Thoracic aorta (tissue), 2 donors: ENCODE data around the gene GNAS-AS1. TPM values are rescaled to one million over a fixed set of nuclear protein-coding genes. Genes with fewer than 3 reads are reported as not detected.

ENCODE experiments used
- ATAC-seq: fragments of 150-250 bp; one replicate; pipeline ENCODE4 v1.8.0; 2017; ENCODE audit warnings: low read depth; ENCODE audit not compliant: insufficient number of reproducible peaks, low FRiP score
- DNase-seq: peaks from one replicate; pipeline ENCODE4 v3.0.0-alpha.2; 2020; ENCODE audit warnings: low spot score
- H3K27ac ChIP-seq, 2 donors: fragments of 200-600 bp; sonication (generic); 1 replicate in 1 of 2; 2 replicates in 1 of 2; pipeline ENCODE4 v1.5.1; 2016; ENCODE audit warnings: mild to moderate bottlenecking in 2 of 2, moderate library complexity in 2 of 2
- H3K27me3 ChIP-seq: fragments of 200-600 bp; sonication (generic); replicated peaks from 2 replicates; pipeline ENCODE4 v1.6.0; 2016; ENCODE audit warnings: mild to moderate bottlenecking; ENCODE audit not compliant: insufficient read depth
- H3K36me3 ChIP-seq: fragments of 200-600 bp; sonication (generic); one replicate; pipeline ENCODE4 v1.5.1; 2016
- H3K4me1 ChIP-seq, 2 donors: fragments of 200-600 bp; sonication (generic); 1 replicate in 1 of 2; 2 replicates in 1 of 2; pipeline versions ENCODE4 v1.5.1 to v1.6.0; 2016; ENCODE audit warnings: low read depth in 2 of 2, mild to moderate bottlenecking in 1 of 2; ENCODE audit not compliant: control insufficient read depth in 1 of 2
- H3K4me3 ChIP-seq: fragments of 200-600 bp; sonication (generic); 2 replicates; pipeline ENCODE4 v1.5.1; 2016; ENCODE audit warnings: mild to moderate bottlenecking
- H3K9me3 ChIP-seq: fragments of 200-600 bp; sonication (generic); 2 replicates; pipeline ENCODE4 v1.5.1; 2016
- CTCF ChIP-seq: fragments of 200-600 bp; sonication (generic); IDR thresholded peaks from one replicate; pipeline ENCODE4 v1.5.1; 2019; ENCODE audit warnings: antibody characterized with exemption
- total RNA-seq, 2 donors: library from RNA; depleted of rRNA; stranded (reverse); fragments of >200 nt; gene quantifications; one replicate each; pipeline versions ENCODE4 v1.1.0 to v1.2.3, GENCODE V29; 2016

The GNAS-AS1 gene
- total RNA-seq, 2 donors from 2014 or later = 0.21 to 0.81 TPM

- Histone ChIP-seq H3K4me3 (no peak overlapping the region), H3K27me3 (no peaks in the 10 kb centered on the region), H3K36me3 (no peaks in the 10 kb centered on the region), H3K4me1 (no peaks in the 10 kb centered on the region), H3K9me3 (no peaks in the 10 kb centered on the region), H3K27ac (no peak overlapping the region)
- DNase-seq (no peak), ATAC-seq (no peak)
- TF ChIP-seq CTCF = no peak
Observed at GRCh38 chr20:58810116-58810878, 40.4 kb downstream of the GNAS-AS1 start.

GRCh38 chr20:58808271-58809046, 42.2 kb downstream of the GNAS-AS1 start:
- TF ChIP-seq CTCF = no peak
- no peak overlapping the region for H3K4me3 ChIP-seq
- no peaks in the 10 kb centered on the region for H3K9me3 ChIP-seq
- no peaks in the 10 kb centered on the region for H3K4me1 ChIP-seq
- ATAC-seq (no peak), DNase-seq (no peak)
- no peaks in the 10 kb centered on the region for H3K36me3 ChIP-seq
- H3K27ac ChIP-seq = no peak overlapping the region
- no peaks in the 10 kb centered on the region for H3K27me3 ChIP-seq

- Histone ChIP-seq H3K36me3 (no peaks in the 10 kb centered on the region), H3K9me3 (no peaks in the 10 kb centered on the region), H3K27ac (no peak overlapping the region), H3K4me3 (no peak overlapping the region), H3K27me3 (no peaks in the 10 kb centered on the region), H3K4me1 (no peaks in the 10 kb centered on the region)
- no peak for DNase-seq
- TF ChIP-seq CTCF = no peak
- ATAC-seq = no peak
Observed at GRCh38 chr20:58807801-58808200, 42.9 kb downstream of the GNAS-AS1 start.

- no peaks in the 10 kb centered on the region for H3K4me1 ChIP-seq
- TF ChIP-seq CTCF = no peak
- ATAC-seq = no peak
- no peak overlapping the region for H3K27ac ChIP-seq
- H3K9me3 ChIP-seq = no peaks in the 10 kb centered on the region
- DNase-seq = no peak
- H3K27me3 ChIP-seq = no peaks in the 10 kb centered on the region
- H3K36me3 ChIP-seq = no peaks in the 10 kb centered on the region
- H3K4me3 ChIP-seq = no peak overlapping the region
Observed at GRCh38 chr20:58803533-58803932, 47.2 kb downstream of the GNAS-AS1 start.

GRCh38 chr20:58802061-58802460, 48.6 kb downstream of the GNAS-AS1 start:
- H3K9me3 ChIP-seq = no peaks in the 10 kb centered on the region
- H3K4me1 ChIP-seq = no peaks in the 10 kb centered on the region
- H3K27ac ChIP-seq = no peak overlapping the region
- no peak for ATAC-seq
- H3K36me3 ChIP-seq = no peaks in the 10 kb centered on the region
- DNase-seq = no peak
- H3K4me3 ChIP-seq = no peak overlapping the region
- TF ChIP-seq CTCF = no peak
- H3K27me3 ChIP-seq = no peaks in the 10 kb centered on the region
